ENCODE measurements around the gene TUBB. TPM values are rescaled to one million over a fixed set of nuclear protein-coding genes. Genes with fewer than 3 reads are reported as not detected.

Gene TUBB
- total and polyA plus RNA-seq, 9 of the 15 experiments (the other 6 are each of a cell fraction or from before 2014, with no cell fraction given) = 971 to 2,870 (median 1,478) TPM

GRCh38 chr6:30725713-30726505 lies 5.8 kb downstream of the TUBB start (continued):
- TF ChIP-seq MEF2A (IDR thresholded peaks at IDR 0.05; ENCODE audit: control insufficient read depth, low read depth, low read length) (no peak), BCL6 (CRISPR knock-in tag; IDR thresholded peaks at IDR 0.05) (0 out of 2 replicates have a peak, but pooled peaks have one; percentile 13), MBD1 (CRISPR knock-in tag; IDR thresholded peaks at IDR 0.05) (no peak), ARID3A (IDR thresholded peaks at IDR 0.05; ENCODE audit: borderline replicate concordance, low read depth, low read length) (no peak), GABPB1 (CRISPR knock-in tag; IDR thresholded peaks at IDR 0.05) (no peak), BDP1 (IDR thresholded peaks at IDR 0.05; ENCODE audit: insufficient read depth, insufficient read length) (no peak), BRF2 (IDR thresholded peaks at IDR 0.05; ENCODE audit: borderline replicate concordance, insufficient read depth, insufficient read length) (no peak), TCF15 (CRISPR knock-in tag; IDR thresholded peaks at IDR 0.05) (no peak), SIX5 (IDR thresholded peaks at IDR 0.05; ENCODE audit: borderline replicate concordance in 1 of 2, insufficient read depth in 1 of 2, low read depth in 1 of 2, low read length in 2 of 2) (no peak), CBX5 (IDR thresholded peaks at IDR 0.05; ENCODE audit: borderline replicate concordance, low read depth) (no peak), ZNF121 (CRISPR knock-in tag; conservative IDR thresholded peaks at IDR 0.05) (no peak), CCAR2 (IDR thresholded peaks at IDR 0.05; ENCODE audit: low read depth, low read length) (no peak), DACH1 (IDR thresholded peaks at IDR 0.05; ENCODE audit: partially characterized antibody) (no peak), SMAD4 (CRISPR knock-in tag; conservative IDR thresholded peaks at IDR 0.05) (no peak), POLR2G (IDR thresholded peaks at IDR 0.05; ENCODE audit: low read depth, low read length) (peak; percentile 71), MXI1 (IDR thresholded peaks at IDR 0.05; ENCODE audit: low read depth, low read length) (no peak), ZNF253 (CRISPR knock-in tag; conservative IDR thresholded peaks at IDR 0.05) (no peak), E4F1 (CRISPR knock-in tag; IDR thresholded peaks at IDR 0.05; ENCODE audit: borderline replicate concordance) (no peak), CBX3 (IDR thresholded peaks at IDR 0.05; ENCODE audit: borderline replicate concordance in 1 of 2, low read length in 2 of 2) (no peak), SMAD2 (IDR thresholded peaks at IDR 0.05; ENCODE audit: low read depth, low read length) (no peak)

Data from K562 (cell line).